Activated B cell treated with CpG ODN at 0.5 μM for 24 hours (primary cell): ENCODE data around the gene NFIC. TPM values are rescaled to one million over a fixed set of nuclear protein-coding genes. Genes with fewer than 3 reads are reported as not detected.
"Not testable (repeated sequence)": the region's sequence is repeated elsewhere in the genome, so short reads cannot be mapped to it uniquely, and the experiment has no call there.

Source experiments
- ATAC-seq: fragments of 200-7000 bp; cut with Tn5 transposase; one replicate; pipeline ENCODE4 v1.10.0; 2021; ENCODE audit warnings: low read depth, mild to moderate bottlenecking, moderate library complexity
- CTCF ChIA-PET: fragments of 350-600 bp; sonication (Branson Sonifier 250); formaldehyde crosslinking; loops from one replicate; lab custom pipeline; 2021; ENCODE audit warnings: antibody characterized with exemption; lab: Charles Lee
- POLR2A ChIA-PET: fragments of 350-600 bp; sonication (Branson Sonifier 250); formaldehyde crosslinking; loops from one replicate; lab custom pipeline; 2021; ENCODE audit warnings: antibody characterized with exemption; lab: Charles Lee
- DNase-seq: peaks from one replicate; pipeline ENCODE4 v3.0.0; 2022
- H3K27ac Mint-ChIP-seq: one replicate; pipeline ENCODE4 v1.8.0; 2020; ENCODE audit warnings: mixed read lengths
- H3K27me3 Mint-ChIP-seq: one replicate; pipeline ENCODE4 v1.8.0; 2021; ENCODE audit warnings: mixed read lengths
- H3K36me3 Mint-ChIP-seq: one replicate; pipeline ENCODE4 v1.8.0; 2021; ENCODE audit warnings: low read depth, mixed read lengths
- H3K4me1 Mint-ChIP-seq: one replicate; pipeline ENCODE4 v1.8.0; 2021; ENCODE audit warnings: mixed read lengths
- H3K4me3 Mint-ChIP-seq: one replicate; pipeline ENCODE4 v1.8.0; 2020; ENCODE audit warnings: mild to moderate bottlenecking, mixed read lengths
- H3K9me3 Mint-ChIP-seq: one replicate; pipeline ENCODE4 v1.8.0; 2020; ENCODE audit warnings: mixed read lengths
- intact Hi-C: fragments of 100-400 bp; cut with micrococcal nuclease; formaldehyde crosslinking; loops from one replicate; pipeline ENCODE4 v1.15.1; 2024
- total RNA-seq: library from RNA; stranded (reverse); gene quantifications from 2 replicates; pipeline ENCODE4 v1.2.3, GENCODE V29; 2022
- TF ChIP-seq, protein P1 (sequence below): fragments of 200-600 bp; IDR thresholded peaks from one replicate; pipeline ENCODE4 v1.8.0; 2022; ENCODE audit warnings: antibody characterized with exemption, mild to moderate bottlenecking

Gene NFIC
- total RNA-seq, 1 donor from 2014 or later, result 18.8 TPM

DNA sequence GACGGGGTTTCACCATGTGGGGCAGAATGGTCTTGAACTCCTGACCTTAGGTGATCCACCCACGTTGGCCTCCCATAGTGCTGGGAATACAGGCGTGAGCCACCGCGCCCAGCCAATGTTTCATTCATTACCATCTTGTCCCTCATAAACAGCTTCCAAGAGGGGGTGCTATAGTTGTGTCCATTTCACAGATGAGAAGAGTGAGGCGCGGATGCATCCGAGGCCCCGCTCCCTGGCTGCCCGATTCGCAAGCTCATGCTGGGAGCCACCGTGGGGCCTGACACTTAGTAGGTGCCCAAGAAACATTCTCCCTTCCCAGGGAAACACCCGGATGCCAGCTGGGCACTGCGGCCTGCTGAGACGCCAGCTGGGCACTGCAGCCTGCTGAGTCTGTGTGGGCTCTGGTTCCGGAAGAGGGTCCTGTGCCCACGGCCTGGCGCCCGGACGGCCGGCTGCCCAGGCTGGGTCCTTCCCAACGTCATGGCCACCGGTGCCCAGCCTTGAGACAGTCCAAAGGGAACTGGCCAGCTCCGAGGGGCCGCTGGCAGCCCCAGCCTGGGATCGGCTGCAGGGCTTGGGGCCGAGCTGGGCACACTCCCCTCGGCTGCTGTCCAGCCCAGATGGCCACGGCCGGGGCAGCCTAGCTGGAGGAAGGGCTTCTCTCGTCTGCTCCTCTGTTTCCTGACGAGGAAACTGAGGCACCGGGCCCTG lies 54.7 kb downstream of the NFIC start:
- CTCF ChIA-PET, result interaction anchor here (1.3 kb wide), 1 partner anchor 8 kb away, joined by 4 read pairs; no protein-coding TSS in a partner anchor
- Mint-ChIP-seq H3K4me3 (no peak overlapping the region), H3K27ac (no peak overlapping the region), H3K27me3 (no peaks in the 10 kb centered on the region), H3K9me3 (no peaks in the 10 kb centered on the region), H3K4me1 (no peaks in the 10 kb centered on the region), H3K36me3 (peaks cover 2% of the 10 kb centered on the region)
- intact Hi-C loops, result no loop called here
- POLR2A ChIA-PET, result interaction anchor here (0.6 kb wide), 1 partner anchor 139 kb away, joined by 8 read pairs; no protein-coding TSS in a partner anchor
- DNase-seq (no peak), ATAC-seq (no peak)
- TF ChIP-seq, protein P1, sequence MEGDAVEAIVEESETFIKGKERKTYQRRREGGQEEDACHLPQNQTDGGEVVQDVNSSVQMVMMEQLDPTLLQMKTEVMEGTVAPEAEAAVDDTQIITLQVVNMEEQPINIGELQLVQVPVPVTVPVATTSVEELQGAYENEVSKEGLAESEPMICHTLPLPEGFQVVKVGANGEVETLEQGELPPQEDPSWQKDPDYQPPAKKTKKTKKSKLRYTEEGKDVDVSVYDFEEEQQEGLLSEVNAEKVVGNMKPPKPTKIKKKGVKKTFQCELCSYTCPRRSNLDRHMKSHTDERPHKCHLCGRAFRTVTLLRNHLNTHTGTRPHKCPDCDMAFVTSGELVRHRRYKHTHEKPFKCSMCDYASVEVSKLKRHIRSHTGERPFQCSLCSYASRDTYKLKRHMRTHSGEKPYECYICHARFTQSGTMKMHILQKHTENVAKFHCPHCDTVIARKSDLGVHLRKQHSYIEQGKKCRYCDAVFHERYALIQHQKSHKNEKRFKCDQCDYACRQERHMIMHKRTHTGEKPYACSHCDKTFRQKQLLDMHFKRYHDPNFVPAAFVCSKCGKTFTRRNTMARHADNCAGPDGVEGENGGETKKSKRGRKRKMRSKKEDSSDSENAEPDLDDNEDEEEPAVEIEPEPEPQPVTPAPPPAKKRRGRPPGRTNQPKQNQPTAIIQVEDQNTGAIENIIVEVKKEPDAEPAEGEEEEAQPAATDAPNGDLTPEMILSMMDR, result no peak

DNA sequence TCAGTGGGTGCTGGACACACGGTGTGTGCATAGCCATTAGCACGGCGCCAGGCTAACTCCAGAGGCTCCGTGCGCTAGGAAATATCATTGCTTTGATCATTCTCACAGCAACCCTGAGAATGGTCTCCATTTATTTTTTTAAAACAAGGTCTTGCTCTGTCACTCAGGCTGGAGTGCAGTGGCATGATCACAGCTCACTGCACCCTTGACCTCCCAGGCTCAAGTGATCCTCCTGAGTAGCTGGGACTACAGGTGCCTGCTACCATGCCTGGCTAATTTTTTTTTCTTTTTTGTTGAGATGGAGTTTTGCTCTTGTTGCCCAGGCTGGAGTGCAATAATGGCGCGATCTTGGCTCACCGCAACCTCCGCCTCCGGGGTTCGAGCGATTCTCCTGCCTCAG lies 55.3 kb downstream of the NFIC start:
- H3K36me3 Mint-ChIP-seq, ATAC-seq, H3K27ac Mint-ChIP-seq, H3K4me1 Mint-ChIP-seq, H3K9me3 Mint-ChIP-seq, H3K27me3 Mint-ChIP-seq, intact Hi-C loops, CTCF ChIA-PET, DNase-seq, H3K4me3 Mint-ChIP-seq: not testable (repeated sequence)
- POLR2A ChIA-PET, result interaction anchor here (0.6 kb wide), 1 partner anchor 138 kb away, joined by 8 read pairs; no protein-coding TSS in a partner anchor

DNA sequence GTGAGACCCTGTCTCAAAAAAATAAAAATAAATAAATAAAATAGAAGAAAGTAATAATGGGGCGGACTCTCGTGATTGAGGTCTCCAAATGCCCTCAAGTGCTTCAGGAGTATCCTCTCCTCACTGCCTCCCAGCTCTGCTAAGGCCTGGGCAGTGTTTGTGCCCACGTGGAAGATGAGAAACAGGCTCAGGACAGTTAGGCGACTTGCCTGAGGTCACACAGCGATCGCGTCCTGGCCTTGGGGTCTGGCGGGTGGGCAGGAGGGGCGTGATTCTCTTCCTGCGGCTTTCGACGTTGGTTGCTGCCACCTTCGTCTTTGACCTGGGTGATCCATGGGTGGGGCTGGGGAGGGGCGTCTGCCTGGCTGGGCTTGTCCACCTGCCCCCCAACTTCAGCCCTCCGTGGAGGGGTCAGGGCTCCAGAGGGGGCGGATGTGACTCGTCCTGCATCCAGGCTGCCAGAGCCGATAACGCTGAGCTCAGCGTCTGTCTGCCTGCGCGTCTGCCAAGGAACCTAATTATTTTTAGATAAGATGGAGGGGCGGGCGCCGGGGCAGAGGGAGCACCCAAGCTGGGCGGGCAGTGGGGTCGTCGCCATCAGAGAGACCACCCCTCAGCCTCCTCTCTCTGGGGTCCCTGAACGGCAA lies 56.9 kb downstream of the NFIC start:
- Mint-ChIP-seq H3K9me3 (no peaks in the 10 kb centered on the region), H3K27ac (no peak overlapping the region), H3K36me3 (peaks cover 4% of the 10 kb centered on the region), H3K27me3 (no peaks in the 10 kb centered on the region), H3K4me1 (peaks cover 7% of the 10 kb centered on the region), H3K4me3 (no peak overlapping the region)
- intact Hi-C loops, result no loop called here
- ATAC-seq (no peak), DNase-seq (no peak)
- TF ChIP-seq, protein P1, result no peak
- ChIA-PET POLR2A (no interaction called here), CTCF (no interaction called here)

DNA sequence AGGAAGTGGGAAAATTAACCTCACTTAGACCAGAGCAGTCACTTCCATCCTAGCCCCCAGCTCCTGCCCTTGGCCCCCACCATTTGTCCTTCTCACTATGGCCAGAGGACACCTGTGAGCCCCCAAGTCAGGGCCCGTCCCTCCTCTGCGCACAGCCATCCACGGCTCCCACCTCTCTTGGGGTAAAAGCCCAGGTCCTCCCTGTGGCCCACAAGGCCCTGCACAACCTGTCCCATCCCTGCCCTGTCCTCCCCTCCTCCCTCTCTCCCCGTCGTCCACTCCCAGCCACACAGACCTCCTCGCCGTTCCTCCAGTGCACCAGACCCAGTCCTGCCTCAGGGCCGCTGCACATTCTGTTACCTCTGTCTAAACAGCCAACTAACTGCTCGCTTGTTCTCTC lies 60.0 kb downstream of the NFIC start:
- peaks cover 4% of the 10 kb centered on the region for H3K36me3 Mint-ChIP-seq
- H3K27ac Mint-ChIP-seq, result no peak overlapping the region
- peaks cover 13% of the 10 kb centered on the region for H3K4me1 Mint-ChIP-seq
- no peaks in the 10 kb centered on the region for H3K9me3 Mint-ChIP-seq
- no peak overlapping the region for H3K4me3 Mint-ChIP-seq
- H3K27me3 Mint-ChIP-seq, result no peaks in the 10 kb centered on the region
- POLR2A ChIA-PET, result no interaction called here
- intact Hi-C loops, result no loop called here
- ATAC-seq (no peak), DNase-seq (no peak)
- TF ChIP-seq, protein P1, result no peak
- CTCF ChIA-PET, result no interaction called here

DNA sequence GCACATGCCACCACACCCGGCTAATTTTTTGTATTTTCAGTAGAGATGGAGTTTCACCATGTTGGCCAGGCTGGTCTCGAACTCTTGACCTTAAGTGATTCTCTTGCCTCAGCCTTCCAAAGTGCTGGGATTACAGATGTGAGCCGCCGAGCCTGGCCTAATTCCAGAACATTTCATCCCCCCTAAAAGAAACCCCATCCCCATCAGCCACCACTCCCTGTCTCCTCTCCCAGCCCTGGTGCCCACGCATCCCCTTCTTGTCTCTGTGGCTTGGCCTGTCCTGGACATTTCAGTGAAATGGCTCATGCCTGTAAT lies 63.9 kb downstream of the NFIC start:
- intact Hi-C loops, H3K9me3 Mint-ChIP-seq, DNase-seq, ATAC-seq, H3K36me3 Mint-ChIP-seq, H3K4me3 Mint-ChIP-seq, H3K27ac Mint-ChIP-seq, H3K27me3 Mint-ChIP-seq: not testable (repeated sequence)
- ChIA-PET CTCF (interaction anchor here (0.7 to 4.7 kb wide), 4 partner anchors 43 to 102 kb away, joined by 3 to 82 read pairs (median 12); no protein-coding TSS in a partner anchor), POLR2A (interaction anchor here (0.7 kb wide), 2 partner anchors 14 to 295 kb away, joined by 4 to 6 read pairs; partner anchors contain the start of gene GNA15)
- H3K4me1 Mint-ChIP-seq, result peaks cover 24% of the 10 kb centered on the region
